ENCODE data around the gene DIPK1A. TPM values are rescaled to one million over a fixed set of nuclear protein-coding genes. Genes with fewer than 3 reads are reported as not detected.

Gene DIPK1A
- total and polyA plus RNA-seq, 9 donors = 5.9 to 11.0 (median 9.1) TPM

DNA sequence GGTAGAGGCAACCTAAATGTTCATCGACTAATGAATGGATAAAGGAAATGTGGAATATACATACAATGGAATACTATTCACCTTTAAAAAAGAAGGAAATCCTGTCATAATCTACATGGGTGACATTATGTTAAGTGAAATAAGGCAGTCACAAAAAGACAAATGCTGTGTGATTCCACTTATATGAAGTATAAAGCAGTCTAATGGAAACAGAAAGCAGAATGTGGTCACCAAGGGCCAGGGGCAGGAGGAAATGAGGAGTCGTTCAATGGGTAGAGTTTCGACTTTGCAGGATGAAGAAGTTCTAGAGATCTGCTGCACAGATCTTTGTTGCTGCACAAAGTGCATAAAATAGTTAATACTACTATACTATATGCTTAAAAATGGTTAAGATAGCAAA, 7.8 kb downstream of the DIPK1A start:
- no peak overlapping the region for H3K27ac ChIP-seq (ENCODE audit: low read length)
- no peaks in the 10 kb centered on the region for H3K36me3 ChIP-seq (ENCODE audit: control insufficient read depth, insufficient read depth, low read length)
- H3K27me3 ChIP-seq (ENCODE audit: control insufficient read depth, insufficient read depth, low read length) = no peaks in the 10 kb centered on the region
- DNase-seq = no peak
- H3K4me3 ChIP-seq (ENCODE audit: low read length) = no peak overlapping the region
- H3K4me1 ChIP-seq (ENCODE audit: control insufficient read depth, insufficient read depth, low read length) = peaks cover 5% of the 10 kb centered on the region
- no peaks in the 10 kb centered on the region for H3K9me3 ChIP-seq (replicated peaks; ENCODE audit: control insufficient read depth, low read depth, low read length)
- no CpG with 5 or more reads among the region's 3 CpGs for WGBS (ENCODE audit: insufficient coverage)

DNA sequence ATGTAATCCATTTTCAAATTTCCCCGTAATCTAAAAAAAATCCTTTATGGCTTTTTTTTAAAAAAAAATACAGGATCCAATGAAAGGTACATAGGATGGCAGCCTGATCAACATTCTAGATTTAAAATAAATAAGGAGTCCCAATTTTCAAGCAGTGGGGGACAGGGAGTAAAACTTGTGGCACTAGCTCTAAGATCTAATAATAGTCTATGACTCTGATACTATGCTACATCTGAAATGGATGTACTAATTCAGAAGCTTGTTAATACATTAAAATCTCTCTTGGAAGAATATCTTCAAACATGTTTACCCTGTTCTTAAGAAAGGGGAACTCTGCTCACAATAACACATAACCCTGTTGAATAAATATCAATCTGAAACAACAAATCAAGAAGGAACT, 8.5 kb downstream of the DIPK1A start:
- Histone ChIP-seq H3K4me1 (ENCODE audit: control insufficient read depth, insufficient read depth, low read length) (peaks cover 5% of the 10 kb centered on the region), H3K27ac (ENCODE audit: low read length) (no peak overlapping the region), H3K27me3 (ENCODE audit: control insufficient read depth, insufficient read depth, low read length) (no peaks in the 10 kb centered on the region), H3K36me3 (ENCODE audit: control insufficient read depth, insufficient read depth, low read length) (no peaks in the 10 kb centered on the region), H3K9me3 (replicated peaks; ENCODE audit: control insufficient read depth, low read depth, low read length) (no peaks in the 10 kb centered on the region), H3K4me3 (ENCODE audit: low read length) (no peak overlapping the region)
- no CpG with 5 or more reads among the region's 1 CpG for WGBS (ENCODE audit: insufficient coverage)
- no peak for DNase-seq

DNA sequence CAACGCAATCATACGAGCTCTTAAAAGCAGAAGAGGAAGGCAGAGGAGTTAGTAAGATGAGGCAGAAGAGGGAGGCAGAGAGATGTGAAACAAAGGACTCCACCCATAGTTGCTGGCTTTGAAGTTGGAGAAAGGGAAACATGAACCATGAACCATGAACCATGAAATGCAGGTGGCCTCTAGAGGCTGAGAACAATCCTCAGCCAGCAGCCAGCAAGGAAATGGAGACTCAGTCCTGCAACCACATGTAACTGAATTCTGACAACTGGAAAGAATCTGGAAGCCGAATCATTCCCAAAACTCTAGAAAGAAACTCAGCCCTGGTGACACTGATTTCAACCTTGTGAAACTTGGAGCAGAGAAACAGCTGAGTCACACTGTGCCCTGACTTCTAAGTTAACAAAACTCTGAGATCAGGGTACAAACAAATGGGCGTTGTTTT, 10.1 kb downstream of the DIPK1A start:
- 66% methylated on average over 3 of the region's 4 CpGs for WGBS (ENCODE audit: insufficient coverage)
- no peak overlapping the region for H3K4me3 ChIP-seq (ENCODE audit: low read length)
- peaks cover 3% of the 10 kb centered on the region for H3K4me1 ChIP-seq (ENCODE audit: control insufficient read depth, insufficient read depth, low read length)
- H3K36me3 ChIP-seq (ENCODE audit: control insufficient read depth, insufficient read depth, low read length) = no peaks in the 10 kb centered on the region
- H3K27me3 ChIP-seq (ENCODE audit: control insufficient read depth, insufficient read depth, low read length) = no peaks in the 10 kb centered on the region
- H3K27ac ChIP-seq (ENCODE audit: low read length) = no peak overlapping the region
- no peaks in the 10 kb centered on the region for H3K9me3 ChIP-seq (replicated peaks; ENCODE audit: control insufficient read depth, low read depth, low read length)
- DNase-seq = no peak

DNA sequence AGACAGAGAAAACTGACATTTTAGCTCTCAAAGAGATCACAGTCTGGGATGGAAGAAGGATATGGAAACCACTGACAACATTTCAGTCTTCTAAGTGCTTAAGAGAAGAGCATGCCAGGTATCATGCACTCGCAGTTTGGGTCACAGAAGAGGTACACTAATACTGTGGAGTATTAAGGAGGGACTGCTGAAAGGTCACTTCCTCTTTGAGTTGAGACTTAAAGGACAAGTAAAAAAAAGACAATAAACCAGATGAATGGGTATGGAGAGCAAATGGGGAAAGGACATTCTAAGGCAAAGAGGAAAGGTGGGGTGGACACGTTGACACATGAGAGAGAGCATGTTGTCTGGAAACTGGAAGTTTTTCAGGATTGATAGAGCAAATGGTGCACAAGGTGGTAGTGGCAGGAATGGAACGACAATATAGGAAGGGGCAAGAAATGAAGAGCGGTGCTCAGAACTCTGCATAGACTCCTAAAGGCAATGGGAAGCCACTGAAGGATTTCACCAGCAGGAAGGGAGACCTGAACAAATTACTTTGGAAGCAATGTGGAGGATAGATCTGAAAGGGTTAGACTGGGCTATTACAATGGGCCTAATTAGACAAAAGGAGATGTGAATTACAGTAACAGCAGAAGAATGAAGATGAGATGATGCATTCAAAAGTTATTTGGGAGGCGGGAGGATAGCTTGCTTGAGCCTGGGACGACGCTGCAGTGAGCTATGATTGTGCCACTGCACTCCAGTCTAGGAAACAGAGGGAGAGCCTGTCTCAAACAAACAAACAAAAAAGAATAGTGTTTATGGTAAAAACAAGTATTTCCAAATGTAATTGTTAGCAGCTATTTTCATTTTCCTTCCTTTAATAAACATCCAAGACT, 11.1 kb downstream of the DIPK1A start:
- 93% methylated on average over 4 of the region's 7 CpGs for WGBS (ENCODE audit: insufficient coverage)
- DNase-seq = no peak
- H3K4me3 ChIP-seq (ENCODE audit: low read length) = no peak overlapping the region
- no peak overlapping the region for H3K27ac ChIP-seq (ENCODE audit: low read length)
- no peaks in the 10 kb centered on the region for H3K27me3 ChIP-seq (ENCODE audit: control insufficient read depth, insufficient read depth, low read length)
- H3K4me1 ChIP-seq (ENCODE audit: control insufficient read depth, insufficient read depth, low read length) = no peaks in the 10 kb centered on the region
- H3K36me3 ChIP-seq (ENCODE audit: control insufficient read depth, insufficient read depth, low read length) = no peaks in the 10 kb centered on the region
- no peaks in the 10 kb centered on the region for H3K9me3 ChIP-seq (replicated peaks; ENCODE audit: control insufficient read depth, low read depth, low read length)

DNA sequence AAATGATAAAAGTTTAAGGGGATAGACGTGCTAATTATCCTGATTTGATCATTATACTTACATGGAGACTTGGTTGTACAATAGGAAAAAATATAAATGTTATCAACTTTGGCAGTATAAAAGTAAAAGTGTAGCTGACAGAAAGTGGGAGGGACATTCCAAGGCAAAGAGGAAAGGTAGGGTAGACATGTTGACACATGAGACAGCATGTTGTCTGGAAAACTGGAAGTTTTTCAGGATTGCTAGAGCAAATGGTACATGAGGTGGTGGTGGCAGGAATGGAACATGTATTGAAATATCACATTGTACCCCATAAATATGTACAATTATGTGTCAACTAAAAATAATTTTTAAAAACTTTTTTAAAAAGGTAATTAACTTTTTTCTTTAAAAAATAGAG, 13.2 kb downstream of the DIPK1A start:
- Histone ChIP-seq H3K27me3 (ENCODE audit: control insufficient read depth, insufficient read depth, low read length) (no peaks in the 10 kb centered on the region), H3K4me1 (ENCODE audit: control insufficient read depth, insufficient read depth, low read length) (no peaks in the 10 kb centered on the region), H3K36me3 (ENCODE audit: control insufficient read depth, insufficient read depth, low read length) (no peaks in the 10 kb centered on the region), H3K9me3 (replicated peaks; ENCODE audit: control insufficient read depth, low read depth, low read length) (no peaks in the 10 kb centered on the region), H3K4me3 (ENCODE audit: low read length) (no peak overlapping the region), H3K27ac (ENCODE audit: low read length) (no peak overlapping the region)
- DNase-seq = no peak
- no CpG with 5 or more reads among the region's 1 CpG for WGBS (ENCODE audit: insufficient coverage)

DNA sequence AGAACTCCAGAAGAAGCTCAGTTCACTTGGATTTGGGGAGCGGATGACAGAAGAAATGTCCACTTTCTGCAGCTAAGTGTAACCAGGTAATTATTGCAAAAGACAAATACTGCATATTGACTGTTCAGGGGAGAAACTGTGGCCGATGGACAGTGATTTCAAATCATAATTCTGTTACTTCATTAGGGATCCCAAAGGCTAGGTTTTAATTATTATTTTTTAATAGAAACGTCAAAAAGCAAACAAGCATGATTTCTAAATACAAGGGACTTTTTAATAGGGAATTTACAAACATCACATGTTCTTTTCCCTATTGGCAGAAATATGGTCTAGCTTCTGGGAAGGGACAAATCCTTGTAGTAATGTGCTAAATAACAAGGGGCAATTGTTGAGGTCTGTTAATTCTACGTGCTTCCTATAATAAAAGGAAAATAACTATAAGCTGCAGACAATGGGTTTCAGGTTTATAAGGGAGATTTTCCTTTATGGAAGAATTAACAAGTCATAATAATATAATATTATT, 15.5 kb downstream of the DIPK1A start:
- Histone ChIP-seq H3K36me3 (ENCODE audit: control insufficient read depth, insufficient read depth, low read length) (no peaks in the 10 kb centered on the region), H3K4me3 (ENCODE audit: low read length) (no peak overlapping the region), H3K9me3 (replicated peaks; ENCODE audit: control insufficient read depth, low read depth, low read length) (no peaks in the 10 kb centered on the region), H3K4me1 (ENCODE audit: control insufficient read depth, insufficient read depth, low read length) (no peaks in the 10 kb centered on the region), H3K27me3 (ENCODE audit: control insufficient read depth, insufficient read depth, low read length) (no peaks in the 10 kb centered on the region), H3K27ac (ENCODE audit: low read length) (no peak overlapping the region)
- DNase-seq = no peak
- no CpG with 5 or more reads among the region's 4 CpGs for WGBS (ENCODE audit: insufficient coverage)

DNA sequence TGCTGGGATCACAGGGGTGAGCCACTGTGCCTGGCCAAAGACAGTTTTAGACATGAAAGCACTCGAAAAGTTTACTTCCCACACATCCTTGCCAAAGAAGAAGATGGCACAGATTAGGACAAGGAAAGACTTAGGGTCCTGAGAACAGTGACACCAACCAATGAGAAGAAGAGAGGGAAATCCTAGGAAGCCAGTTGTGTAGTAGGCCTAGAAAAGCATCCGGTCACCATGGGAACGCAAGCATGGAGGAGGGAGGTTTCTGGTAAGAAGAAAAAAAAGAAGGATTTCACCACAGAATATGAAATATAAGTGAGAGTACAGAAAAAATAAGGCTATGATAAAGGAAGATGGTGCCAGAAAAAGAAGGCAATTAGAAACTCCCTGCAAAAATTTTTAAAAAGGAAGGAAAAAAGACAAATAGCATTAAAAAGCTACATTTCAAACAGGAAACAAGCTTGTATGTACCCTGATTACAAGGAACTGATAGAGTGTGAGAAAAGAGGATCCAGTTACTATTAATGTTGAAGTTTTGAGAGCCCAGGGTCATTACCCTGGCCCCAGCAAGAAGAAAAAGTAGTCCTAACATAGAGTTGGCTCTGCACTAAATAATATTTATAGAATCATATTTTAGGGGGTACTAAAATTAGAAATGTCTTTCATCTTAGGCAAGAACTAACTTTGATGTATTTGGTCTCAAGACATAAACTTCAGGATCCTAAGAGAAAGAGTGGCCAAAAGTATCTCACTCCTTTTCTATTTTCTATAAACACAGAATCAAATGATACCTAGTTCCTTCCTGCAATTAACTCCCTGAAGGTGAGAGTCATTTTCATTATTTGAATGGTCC, 16.1 kb downstream of the DIPK1A start:
- Histone ChIP-seq H3K4me1 (ENCODE audit: control insufficient read depth, insufficient read depth, low read length) (no peaks in the 10 kb centered on the region), H3K27me3 (ENCODE audit: control insufficient read depth, insufficient read depth, low read length) (no peaks in the 10 kb centered on the region), H3K9me3 (replicated peaks; ENCODE audit: control insufficient read depth, low read depth, low read length) (no peaks in the 10 kb centered on the region), H3K4me3 (ENCODE audit: low read length) (no peak overlapping the region), H3K36me3 (ENCODE audit: control insufficient read depth, insufficient read depth, low read length) (no peaks in the 10 kb centered on the region), H3K27ac (ENCODE audit: low read length) (no peak overlapping the region)
- no CpG with 5 or more reads among the region's 3 CpGs for WGBS (ENCODE audit: insufficient coverage)
- no peak for DNase-seq

DNA sequence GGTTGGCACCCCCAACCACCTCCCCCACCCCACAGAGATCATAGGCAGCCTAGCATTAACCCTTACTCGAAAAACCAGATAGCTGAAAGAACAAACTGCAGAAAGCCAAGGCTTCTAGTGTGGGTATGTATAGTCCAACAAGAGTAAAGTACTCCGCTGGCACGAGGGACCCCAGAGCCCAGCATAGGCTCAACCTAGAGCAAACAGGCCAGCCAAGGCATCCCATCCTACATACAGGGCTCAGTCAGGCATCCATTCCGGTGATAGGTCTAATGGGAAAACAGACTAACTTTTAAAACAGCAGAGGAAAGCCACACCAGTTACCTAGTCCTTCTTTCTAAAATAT, 17.8 kb downstream of the DIPK1A start:
- 75% methylated on average over 2 of the region's 4 CpGs for WGBS (ENCODE audit: insufficient coverage)
- no peak overlapping the region for H3K27ac ChIP-seq (ENCODE audit: low read length)
- no peaks in the 10 kb centered on the region for H3K4me1 ChIP-seq (ENCODE audit: control insufficient read depth, insufficient read depth, low read length)
- no peaks in the 10 kb centered on the region for H3K27me3 ChIP-seq (ENCODE audit: control insufficient read depth, insufficient read depth, low read length)
- H3K36me3 ChIP-seq (ENCODE audit: control insufficient read depth, insufficient read depth, low read length) = no peaks in the 10 kb centered on the region
- no peak for DNase-seq
- no peak overlapping the region for H3K4me3 ChIP-seq (ENCODE audit: low read length)
- no peaks in the 10 kb centered on the region for H3K9me3 ChIP-seq (replicated peaks; ENCODE audit: control insufficient read depth, low read depth, low read length)

DNA sequence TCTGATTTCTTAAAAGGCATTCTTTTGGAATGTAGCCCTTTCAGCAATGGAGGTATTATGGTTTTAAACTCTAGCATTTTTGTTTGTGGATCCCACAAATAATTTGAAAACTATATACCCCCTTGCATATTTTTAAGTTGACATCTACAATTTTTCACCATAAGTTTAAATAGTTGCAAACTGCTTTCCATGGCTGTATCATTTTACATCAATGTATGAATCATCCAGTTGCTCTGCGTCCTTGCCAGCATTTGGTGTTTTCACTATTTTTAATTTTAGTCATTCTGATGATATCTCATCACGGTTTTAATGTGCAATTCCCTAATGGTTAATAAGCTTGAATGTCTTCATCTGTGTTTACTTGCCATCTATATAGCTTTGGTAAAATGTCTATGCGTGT, 20.7 kb downstream of the DIPK1A start:
- no peaks in the 10 kb centered on the region for H3K27me3 ChIP-seq (ENCODE audit: control insufficient read depth, insufficient read depth, low read length)
- H3K4me1 ChIP-seq (ENCODE audit: control insufficient read depth, insufficient read depth, low read length) = no peaks in the 10 kb centered on the region
- H3K9me3 ChIP-seq (replicated peaks; ENCODE audit: control insufficient read depth, low read depth, low read length) = no peaks in the 10 kb centered on the region
- no peak for DNase-seq
- no peaks in the 10 kb centered on the region for H3K36me3 ChIP-seq (ENCODE audit: control insufficient read depth, insufficient read depth, low read length)
- H3K27ac ChIP-seq (ENCODE audit: low read length) = no peak overlapping the region
- no CpG with 5 or more reads among the region's 3 CpGs for WGBS (ENCODE audit: insufficient coverage)
- no peak overlapping the region for H3K4me3 ChIP-seq (ENCODE audit: low read length)

DNA sequence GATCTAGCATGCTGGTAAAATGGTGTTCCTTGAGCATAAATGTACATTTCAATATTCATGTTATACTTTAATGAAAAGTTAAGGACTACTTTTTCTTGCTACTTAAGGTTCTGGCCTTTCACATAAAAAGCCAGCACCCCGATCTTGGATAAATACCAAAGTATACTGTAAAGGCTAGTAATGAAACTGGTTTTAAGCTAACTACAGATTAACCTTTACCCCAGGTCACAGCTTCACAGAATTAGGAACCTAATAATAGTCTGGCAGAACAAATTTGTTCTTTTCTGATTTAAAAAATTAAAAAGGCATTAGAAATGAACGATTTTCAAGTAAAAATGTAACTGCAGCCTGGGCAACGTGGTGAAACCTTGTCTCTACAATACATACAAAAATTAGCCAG, 23.5 kb downstream of the DIPK1A start:
- H3K9me3 ChIP-seq (replicated peaks; ENCODE audit: control insufficient read depth, low read depth, low read length) = no peaks in the 10 kb centered on the region
- no peak overlapping the region for H3K4me3 ChIP-seq (ENCODE audit: low read length)
- no CpG with 5 or more reads among the region's 3 CpGs for WGBS (ENCODE audit: insufficient coverage)
- H3K27ac ChIP-seq (ENCODE audit: low read length) = no peak overlapping the region
- H3K4me1 ChIP-seq (ENCODE audit: control insufficient read depth, insufficient read depth, low read length) = no peaks in the 10 kb centered on the region
- no peaks in the 10 kb centered on the region for H3K36me3 ChIP-seq (ENCODE audit: control insufficient read depth, insufficient read depth, low read length)
- DNase-seq = no peak
- no peaks in the 10 kb centered on the region for H3K27me3 ChIP-seq (ENCODE audit: control insufficient read depth, insufficient read depth, low read length)
